ENCODE measurements around the gene TFDP2. TPM values are rescaled to one million over a fixed set of nuclear protein-coding genes. Genes with fewer than 3 reads are reported as not detected.

Gene TFDP2
- total RNA-seq, 4 donors from 2014 or later: 30.5 to 75.9 (median 43.0) TPM

GRCh38 chr3:142124243-142124642 is 25.1 kb downstream of the TFDP2 start:
- TF ChIP-seq, protein P1, sequence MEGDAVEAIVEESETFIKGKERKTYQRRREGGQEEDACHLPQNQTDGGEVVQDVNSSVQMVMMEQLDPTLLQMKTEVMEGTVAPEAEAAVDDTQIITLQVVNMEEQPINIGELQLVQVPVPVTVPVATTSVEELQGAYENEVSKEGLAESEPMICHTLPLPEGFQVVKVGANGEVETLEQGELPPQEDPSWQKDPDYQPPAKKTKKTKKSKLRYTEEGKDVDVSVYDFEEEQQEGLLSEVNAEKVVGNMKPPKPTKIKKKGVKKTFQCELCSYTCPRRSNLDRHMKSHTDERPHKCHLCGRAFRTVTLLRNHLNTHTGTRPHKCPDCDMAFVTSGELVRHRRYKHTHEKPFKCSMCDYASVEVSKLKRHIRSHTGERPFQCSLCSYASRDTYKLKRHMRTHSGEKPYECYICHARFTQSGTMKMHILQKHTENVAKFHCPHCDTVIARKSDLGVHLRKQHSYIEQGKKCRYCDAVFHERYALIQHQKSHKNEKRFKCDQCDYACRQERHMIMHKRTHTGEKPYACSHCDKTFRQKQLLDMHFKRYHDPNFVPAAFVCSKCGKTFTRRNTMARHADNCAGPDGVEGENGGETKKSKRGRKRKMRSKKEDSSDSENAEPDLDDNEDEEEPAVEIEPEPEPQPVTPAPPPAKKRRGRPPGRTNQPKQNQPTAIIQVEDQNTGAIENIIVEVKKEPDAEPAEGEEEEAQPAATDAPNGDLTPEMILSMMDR (IDR thresholded peaks at IDR 0.05): no peak
- ATAC-seq (ENCODE audit: low FRiP score) (no peak), DNase-seq (ENCODE audit: low spot score) (no peak)

DNA sequence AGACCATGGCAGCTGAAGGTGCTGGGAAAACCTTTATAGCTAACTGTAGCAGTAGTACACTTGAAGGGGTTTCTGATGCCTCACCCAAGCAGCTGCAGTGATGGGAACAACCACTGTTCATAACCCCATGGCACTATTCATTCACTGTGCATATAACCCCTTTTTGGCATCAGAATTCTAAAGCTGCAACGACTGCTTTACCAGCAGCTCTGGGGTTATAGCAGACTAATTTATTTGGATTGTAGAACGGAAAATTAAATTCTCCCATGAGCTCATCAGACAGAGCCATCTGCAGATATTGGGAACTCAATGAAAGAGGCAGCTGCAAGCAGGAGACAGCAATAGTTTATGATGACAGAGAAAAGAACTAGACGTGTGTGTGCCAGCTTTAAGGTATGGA is 28.6 kb downstream of the TFDP2 start:
- TF ChIP-seq, protein P1 (IDR thresholded peaks at IDR 0.05): no peak
- no peak for DNase-seq (ENCODE audit: low spot score)
- no peak for ATAC-seq (ENCODE audit: low FRiP score)

- TF ChIP-seq, protein P1 (IDR thresholded peaks at IDR 0.05): no peak
- DNase-seq (ENCODE audit: low spot score) (no peak), ATAC-seq (ENCODE audit: low FRiP score) (no peak)
Measured at GRCh38 chr3:142118911-142119310, 30.4 kb downstream of the TFDP2 start.

GRCh38 chr3:142117056-142117851 is 32.1 kb downstream of the TFDP2 start:
- no peak for DNase-seq (ENCODE audit: low spot score)
- TF ChIP-seq, protein P1 (IDR thresholded peaks at IDR 0.05): no peak
- ATAC-seq (ENCODE audit: low FRiP score): no peak

DNA sequence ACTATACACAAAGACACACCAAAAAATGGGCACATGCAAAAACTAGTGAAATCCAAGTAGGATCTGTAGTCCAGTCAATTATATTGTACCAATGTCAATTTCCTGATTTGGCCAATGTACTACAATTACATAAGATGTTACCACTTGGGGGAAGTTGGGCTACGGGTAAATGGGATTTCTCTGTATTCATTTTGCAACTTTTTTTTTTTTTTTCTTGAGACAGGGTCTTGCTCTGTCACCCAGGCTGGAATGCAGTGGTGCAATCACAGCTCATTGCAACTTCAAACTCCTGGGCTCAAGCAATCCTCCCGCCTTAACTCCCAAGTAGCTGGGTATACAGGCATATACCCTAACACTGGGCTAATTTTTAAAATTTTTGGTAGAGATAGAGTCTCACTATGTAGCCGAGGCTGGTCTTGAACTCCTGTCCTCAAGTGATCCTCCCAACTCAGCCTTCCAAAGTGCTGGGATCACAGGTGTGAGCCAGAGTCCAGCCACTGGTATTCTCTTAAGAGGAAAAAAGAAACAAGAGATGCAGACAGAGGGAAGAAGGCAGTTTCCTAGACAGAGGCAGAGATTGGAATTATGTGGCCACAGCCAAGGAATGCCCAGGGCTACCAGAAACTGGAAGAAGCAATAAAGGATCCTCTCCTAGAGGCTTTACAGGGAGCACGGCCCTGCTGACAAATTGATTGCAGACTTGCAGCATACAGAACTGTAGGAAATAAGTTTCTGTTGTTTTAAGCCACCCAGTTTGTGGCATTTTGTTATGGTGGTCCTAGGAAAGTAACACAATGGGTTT is 33.3 kb downstream of the TFDP2 start:
- TF ChIP-seq, protein P1 (IDR thresholded peaks at IDR 0.05): no peak
- no peak for ATAC-seq (ENCODE audit: low FRiP score)
- no peak for DNase-seq (ENCODE audit: low spot score)

GRCh38 chr3:142112601-142113000 is 36.7 kb downstream of the TFDP2 start:
- TF ChIP-seq, protein P1 (IDR thresholded peaks at IDR 0.05): no peak
- ATAC-seq (ENCODE audit: low FRiP score) (no peak), DNase-seq (ENCODE audit: low spot score) (no peak)
